Measurements from ENCODE around the gene SLC25A47. TPM values are rescaled to one million over a fixed set of nuclear protein-coding genes. Genes with fewer than 3 reads are reported as not detected.
"Not testable (repeated sequence)": the region's sequence is repeated elsewhere in the genome, so short reads cannot be mapped to it uniquely, and the experiment has no call there.

SLC25A47 gene
- total RNA-seq, 3 donors from 2014 or later = 0.17 TPM; not detected in 2

DNA sequence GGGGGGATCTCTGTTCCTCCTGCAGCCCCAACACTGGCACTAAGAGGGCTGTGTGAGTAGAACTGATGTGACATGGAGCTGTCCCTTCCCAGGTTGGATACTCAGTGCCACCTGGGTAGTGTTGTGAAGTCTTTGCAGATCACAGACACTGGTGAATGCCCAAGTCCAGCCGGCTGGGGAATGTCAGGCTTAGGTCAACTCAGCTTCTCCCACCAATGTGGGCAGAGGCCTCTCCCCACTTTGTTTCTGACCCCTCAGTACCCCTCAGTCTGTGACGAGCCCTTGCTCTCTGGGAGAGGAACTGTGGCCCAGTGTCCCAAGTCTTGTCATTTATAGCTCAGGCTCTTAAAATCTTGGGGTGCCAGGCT, 28.2 kb upstream of the SLC25A47 start:
- Histone ChIP-seq H3K4me1 (ENCODE audit: low read depth) (no peaks in the 10 kb centered on the region), H3K4me3 (no peak overlapping the region), H3K9me3 (no peaks in the 10 kb centered on the region), H3K36me3 (ENCODE audit: low read depth) (no peaks in the 10 kb centered on the region)
- ATAC-seq (no peak), DNase-seq (no peak)
- intact Hi-C loops (cut with DNase I, micrococcal nuclease) = no loop called here
- TF ChIP-seq, protein P1, sequence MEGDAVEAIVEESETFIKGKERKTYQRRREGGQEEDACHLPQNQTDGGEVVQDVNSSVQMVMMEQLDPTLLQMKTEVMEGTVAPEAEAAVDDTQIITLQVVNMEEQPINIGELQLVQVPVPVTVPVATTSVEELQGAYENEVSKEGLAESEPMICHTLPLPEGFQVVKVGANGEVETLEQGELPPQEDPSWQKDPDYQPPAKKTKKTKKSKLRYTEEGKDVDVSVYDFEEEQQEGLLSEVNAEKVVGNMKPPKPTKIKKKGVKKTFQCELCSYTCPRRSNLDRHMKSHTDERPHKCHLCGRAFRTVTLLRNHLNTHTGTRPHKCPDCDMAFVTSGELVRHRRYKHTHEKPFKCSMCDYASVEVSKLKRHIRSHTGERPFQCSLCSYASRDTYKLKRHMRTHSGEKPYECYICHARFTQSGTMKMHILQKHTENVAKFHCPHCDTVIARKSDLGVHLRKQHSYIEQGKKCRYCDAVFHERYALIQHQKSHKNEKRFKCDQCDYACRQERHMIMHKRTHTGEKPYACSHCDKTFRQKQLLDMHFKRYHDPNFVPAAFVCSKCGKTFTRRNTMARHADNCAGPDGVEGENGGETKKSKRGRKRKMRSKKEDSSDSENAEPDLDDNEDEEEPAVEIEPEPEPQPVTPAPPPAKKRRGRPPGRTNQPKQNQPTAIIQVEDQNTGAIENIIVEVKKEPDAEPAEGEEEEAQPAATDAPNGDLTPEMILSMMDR (IDR thresholded peaks at IDR 0.05) = no peak

DNA sequence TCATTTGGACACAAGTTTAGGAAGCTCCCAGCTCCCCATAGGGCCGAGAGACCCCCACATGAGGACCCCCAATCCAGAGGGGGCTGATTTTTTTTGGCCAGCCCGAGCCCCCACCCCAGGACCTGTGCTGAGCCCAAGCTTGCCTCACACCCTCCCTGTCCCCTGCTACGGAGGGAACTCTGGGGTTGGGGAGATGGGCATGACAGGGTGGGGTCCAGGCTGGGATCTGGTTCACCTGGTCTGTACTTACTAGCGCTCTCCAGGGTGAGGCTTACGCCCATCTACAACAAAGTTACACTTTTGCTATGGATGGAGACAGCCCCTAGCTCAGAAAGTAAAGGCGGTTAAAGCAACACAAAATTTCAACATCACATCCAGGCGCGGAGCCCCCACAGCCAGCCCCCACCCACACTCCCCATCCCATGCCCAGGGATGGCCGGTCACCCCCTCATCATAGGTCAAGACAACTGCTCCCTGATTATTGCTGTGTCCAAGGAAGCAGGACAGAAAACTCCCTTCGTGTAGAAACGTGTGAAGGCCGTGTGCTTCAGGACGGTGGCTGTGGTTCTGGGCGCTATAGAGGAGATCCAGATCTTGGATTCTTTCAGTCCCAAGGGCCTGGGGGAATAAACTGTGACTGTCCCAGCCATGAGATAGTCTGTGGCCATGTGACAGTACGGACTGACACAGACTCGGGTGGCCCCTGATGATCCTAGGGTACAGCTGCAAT, 27.6 kb upstream of the SLC25A47 start:
- Histone ChIP-seq H3K4me3 (no peak overlapping the region), H3K36me3 (ENCODE audit: low read depth) (no peaks in the 10 kb centered on the region), H3K4me1 (ENCODE audit: low read depth) (no peaks in the 10 kb centered on the region), H3K9me3 (no peaks in the 10 kb centered on the region)
- DNase-seq (peak in 1 of 3 donors; percentile 18), ATAC-seq (no peak)
- TF ChIP-seq, protein P1 (IDR thresholded peaks at IDR 0.05) = no peak
- intact Hi-C loops (cut with DNase I, micrococcal nuclease) = no loop called here

DNA sequence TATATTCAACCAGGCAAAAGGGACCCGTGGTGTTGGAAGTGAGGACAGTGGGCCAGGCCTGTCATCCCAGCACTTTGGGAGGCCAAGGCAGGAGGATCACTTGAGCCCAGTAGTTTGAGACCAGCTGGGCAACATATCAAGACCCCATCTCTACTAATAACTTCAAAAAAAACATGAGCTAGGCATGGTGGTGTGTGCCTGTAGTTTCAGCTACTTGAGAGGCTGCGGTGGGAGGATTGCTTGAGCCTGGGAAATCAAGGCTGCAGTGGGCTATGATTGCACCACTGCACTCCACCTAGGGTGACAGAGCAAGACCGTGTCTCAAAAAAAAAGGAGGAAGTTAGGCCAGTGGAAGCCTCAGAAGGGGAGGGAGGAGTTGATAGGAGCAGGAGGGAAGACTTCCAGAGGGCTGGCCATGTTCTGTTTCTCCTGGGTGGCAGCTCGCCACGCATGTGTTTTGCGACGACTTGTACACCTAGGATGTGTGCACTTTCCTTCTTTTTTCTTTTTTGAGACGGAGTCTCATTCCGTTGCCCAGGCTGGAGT, 27.0 kb upstream of the SLC25A47 start:
- H3K9me3 ChIP-seq = no peaks in the 10 kb centered on the region
- intact Hi-C loops (cut with DNase I, micrococcal nuclease) = no loop called here
- no peak for ATAC-seq
- no peaks in the 10 kb centered on the region for H3K36me3 ChIP-seq (ENCODE audit: low read depth)
- TF ChIP-seq, protein P1 (IDR thresholded peaks at IDR 0.05) = no peak
- H3K4me1 ChIP-seq (ENCODE audit: low read depth) = no peaks in the 10 kb centered on the region
- no peak for DNase-seq
- no peak overlapping the region for H3K4me3 ChIP-seq

DNA sequence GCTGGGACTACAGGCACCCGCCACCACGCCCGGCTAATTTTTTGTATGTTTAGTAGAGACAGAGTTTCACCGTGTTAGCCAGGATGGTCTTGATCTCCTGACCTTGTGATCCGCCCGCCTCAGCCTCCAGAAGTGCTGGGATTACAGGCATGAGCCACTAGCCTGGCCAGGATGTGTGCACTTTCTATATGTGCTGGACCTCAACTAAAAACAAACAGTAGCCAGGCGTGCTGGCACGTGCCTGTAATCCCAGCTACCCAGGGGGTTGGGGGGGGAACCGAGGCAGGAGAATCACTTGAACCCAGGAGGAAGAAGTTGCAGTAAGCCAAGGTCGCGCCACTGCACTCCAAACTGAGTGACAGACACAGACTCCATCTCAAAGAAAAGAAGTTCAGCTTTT, 26.4 kb upstream of the SLC25A47 start:
- H3K36me3 ChIP-seq (ENCODE audit: low read depth); H3K4me3 ChIP-seq; H3K9me3 ChIP-seq; H3K4me1 ChIP-seq (ENCODE audit: low read depth); ATAC-seq; intact Hi-C loops (cut with DNase I, micrococcal nuclease): not testable (repeated sequence)
- peak in 2 of 3 donors; percentile 16 to 42 for DNase-seq

DNA sequence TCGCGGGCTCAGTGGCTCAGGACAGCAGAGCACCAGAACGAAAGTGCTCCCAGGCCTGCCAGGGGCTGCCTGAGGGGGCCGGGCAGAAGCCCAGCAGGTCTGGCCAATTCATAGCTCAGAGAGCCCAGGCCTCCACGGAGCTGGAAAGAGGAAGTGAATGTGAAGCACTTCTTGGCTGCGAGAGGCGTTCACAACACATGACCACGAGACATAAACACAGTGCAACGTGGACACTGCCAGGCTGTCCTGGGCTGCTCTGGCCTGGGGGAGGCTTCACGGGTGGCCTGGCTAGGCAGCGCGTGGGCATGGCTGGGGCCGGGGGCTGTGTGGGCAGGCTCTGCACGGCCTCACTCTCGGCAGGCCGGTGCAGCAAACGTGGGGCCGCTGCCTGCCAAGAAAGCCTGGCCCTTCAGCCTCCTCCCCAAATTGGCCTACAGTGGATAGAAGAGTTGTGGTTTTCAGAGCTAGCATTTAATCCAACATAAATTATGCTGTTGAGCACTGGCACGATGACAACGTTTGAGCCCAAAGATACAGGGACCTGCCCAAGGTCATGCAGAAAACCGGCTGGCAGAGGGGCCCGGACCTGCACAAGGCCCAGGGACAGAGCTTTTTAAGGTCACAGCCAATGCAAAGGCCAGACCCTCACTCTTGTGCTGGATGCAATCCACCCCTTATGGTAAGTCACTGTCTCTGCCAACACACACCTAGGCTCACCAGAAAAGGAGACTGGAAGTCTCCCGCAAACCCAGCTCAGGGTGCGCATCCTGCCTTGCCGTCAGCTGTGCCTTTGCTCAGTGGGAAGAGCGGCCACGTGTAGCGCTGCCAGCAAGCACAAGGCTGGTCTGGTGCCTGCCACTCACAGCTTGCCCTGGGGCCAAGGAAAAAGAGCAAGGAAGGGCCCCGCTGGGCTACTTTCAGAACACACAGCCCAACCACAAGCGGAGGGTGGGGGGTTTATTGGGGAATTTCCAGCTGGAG, 25.5 kb upstream of the SLC25A47 start:
- Histone ChIP-seq H3K4me3 (no peak overlapping the region), H3K9me3 (no peaks in the 10 kb centered on the region), H3K4me1 (ENCODE audit: low read depth) (no peaks in the 10 kb centered on the region), H3K36me3 (ENCODE audit: low read depth) (no peaks in the 10 kb centered on the region)
- ATAC-seq (peak; percentile 78), DNase-seq (peak; percentile 62 to 73 (median 63))
- intact Hi-C loops (cut with DNase I, micrococcal nuclease) = no loop called here
- TF ChIP-seq, protein P1 (IDR thresholded peaks at IDR 0.05) = no peak
